ENCODE measurements around the gene MBNL2.

MBNL2 gene

GRCh38 chr13:97324115-97324514, 102.0 kb downstream of the MBNL2 start:
- Histone ChIP-seq H3K27ac (ENCODE audit: insufficient read depth in 1 of 2, low read depth in 1 of 2, low read length in 2 of 2, poor library complexity in 1 of 2, severe bottlenecking in 2 of 2) (no peak overlapping the region), H3K4me1 (ENCODE audit: control extremely low read depth in 1 of 4, control insufficient read depth in 4 of 4, insufficient read depth in 4 of 4, low read length in 3 of 4) (no peaks in the 10 kb centered on the region), H3K9me3 (ENCODE audit: control extremely low read depth in 1 of 5, control insufficient read depth in 4 of 5, insufficient read depth in 2 of 5, low read depth in 1 of 5, low read length in 4 of 5) (no peaks in the 10 kb centered on the region), H3K27me3 (replicated peaks in 2 of 5; ENCODE audit: control insufficient read depth in 4 of 5, insufficient read depth in 5 of 5, low read length in 4 of 5) (no peaks in the 10 kb centered on the region), H3K4me3 (ENCODE audit: control insufficient read depth in 1 of 7, extremely low read depth in 1 of 7, insufficient read depth in 4 of 7, low read depth in 2 of 7, low read length in 6 of 7) (no peak overlapping the region), H3K36me3 (ENCODE audit: control insufficient read depth in 4 of 4, insufficient read depth in 4 of 4, low read length in 3 of 4) (no peaks in the 10 kb centered on the region)
- WGBS (ENCODE audit: insufficient coverage), result 85% methylated on average over 4 of the region's 5 CpGs
- ChIA-PET POLR2A (no interaction called here), CTCF (no interaction called here)
- DNase-seq, result no peak

GRCh38 chr13:97325738-97326137, 103.6 kb downstream of the MBNL2 start:
- Histone ChIP-seq H3K36me3 (ENCODE audit: control insufficient read depth in 4 of 4, insufficient read depth in 4 of 4, low read length in 3 of 4) (no peaks in the 10 kb centered on the region), H3K27ac (ENCODE audit: insufficient read depth in 1 of 2, low read depth in 1 of 2, low read length in 2 of 2, poor library complexity in 1 of 2, severe bottlenecking in 2 of 2) (no peak overlapping the region), H3K27me3 (replicated peaks in 2 of 5; ENCODE audit: control insufficient read depth in 4 of 5, insufficient read depth in 5 of 5, low read length in 4 of 5) (no peaks in the 10 kb centered on the region), H3K4me3 (ENCODE audit: control insufficient read depth in 1 of 7, extremely low read depth in 1 of 7, insufficient read depth in 4 of 7, low read depth in 2 of 7, low read length in 6 of 7) (no peak overlapping the region), H3K4me1 (ENCODE audit: control extremely low read depth in 1 of 4, control insufficient read depth in 4 of 4, insufficient read depth in 4 of 4, low read length in 3 of 4) (no peaks in the 10 kb centered on the region), H3K9me3 (ENCODE audit: control extremely low read depth in 1 of 5, control insufficient read depth in 4 of 5, insufficient read depth in 2 of 5, low read depth in 1 of 5, low read length in 4 of 5) (no peaks in the 10 kb centered on the region)
- POLR2A ChIA-PET, result no interaction called here
- DNase-seq, result no peak
- CTCF ChIA-PET, result interaction anchor here (1.1 to 1.4 kb wide), 2 partner anchors 17 to 216 kb away, joined by 3 to 5 read pairs; no protein-coding TSS in a partner anchor

- Histone ChIP-seq H3K36me3 (ENCODE audit: control insufficient read depth in 4 of 4, insufficient read depth in 4 of 4, low read length in 3 of 4) (no peaks in the 10 kb centered on the region), H3K4me3 (ENCODE audit: control insufficient read depth in 1 of 7, extremely low read depth in 1 of 7, insufficient read depth in 4 of 7, low read depth in 2 of 7, low read length in 6 of 7) (no peak overlapping the region), H3K27me3 (replicated peaks in 2 of 5; ENCODE audit: control insufficient read depth in 4 of 5, insufficient read depth in 5 of 5, low read length in 4 of 5) (no peaks in the 10 kb centered on the region), H3K4me1 (ENCODE audit: control extremely low read depth in 1 of 4, control insufficient read depth in 4 of 4, insufficient read depth in 4 of 4, low read length in 3 of 4) (no peaks in the 10 kb centered on the region), H3K9me3 (ENCODE audit: control extremely low read depth in 1 of 5, control insufficient read depth in 4 of 5, insufficient read depth in 2 of 5, low read depth in 1 of 5, low read length in 4 of 5) (no peaks in the 10 kb centered on the region), H3K27ac (ENCODE audit: insufficient read depth in 1 of 2, low read depth in 1 of 2, low read length in 2 of 2, poor library complexity in 1 of 2, severe bottlenecking in 2 of 2) (no peak overlapping the region)
- POLR2A ChIA-PET, result no interaction called here
- CTCF ChIA-PET, result interaction anchor here (1.7 kb wide), 1 partner anchor 217 kb away, joined by 6 read pairs; no protein-coding TSS in a partner anchor
- peak in 1 of 3 donors; percentile 19 for DNase-seq
- 76% methylated on average over 5 of the region's 6 CpGs for WGBS (ENCODE audit: insufficient coverage)
Measured at GRCh38 chr13:97327086-97327485, 105.0 kb downstream of the MBNL2 start.

- Histone ChIP-seq H3K4me3 (ENCODE audit: control insufficient read depth in 1 of 7, extremely low read depth in 1 of 7, insufficient read depth in 4 of 7, low read depth in 2 of 7, low read length in 6 of 7) (no peak overlapping the region), H3K27me3 (replicated peaks in 2 of 5; ENCODE audit: control insufficient read depth in 4 of 5, insufficient read depth in 5 of 5, low read length in 4 of 5) (no peaks in the 10 kb centered on the region), H3K9me3 (ENCODE audit: control extremely low read depth in 1 of 5, control insufficient read depth in 4 of 5, insufficient read depth in 2 of 5, low read depth in 1 of 5, low read length in 4 of 5) (no peaks in the 10 kb centered on the region), H3K36me3 (ENCODE audit: control insufficient read depth in 4 of 4, insufficient read depth in 4 of 4, low read length in 3 of 4) (no peaks in the 10 kb centered on the region), H3K27ac (ENCODE audit: insufficient read depth in 1 of 2, low read depth in 1 of 2, low read length in 2 of 2, poor library complexity in 1 of 2, severe bottlenecking in 2 of 2) (no peak overlapping the region), H3K4me1 (ENCODE audit: control extremely low read depth in 1 of 4, control insufficient read depth in 4 of 4, insufficient read depth in 4 of 4, low read length in 3 of 4) (no peaks in the 10 kb centered on the region)
- ChIA-PET POLR2A (no interaction called here), CTCF (interaction anchor here (0.6 to 1.7 kb wide), 2 partner anchors 116 to 218 kb away, joined by 4 to 6 read pairs; no protein-coding TSS in a partner anchor)
- peak; percentile 59 to 82 (median 69) for DNase-seq
- WGBS (ENCODE audit: insufficient coverage), result 100% methylated on average over 2 of the region's 4 CpGs
Measured at GRCh38 chr13:97327506-97328221, 105.5 kb downstream of the MBNL2 start.

GRCh38 chr13:97328222-97328790, 106.2 kb downstream of the MBNL2 start:
- ChIA-PET CTCF (interaction anchor here (0.6 to 1.7 kb wide), 2 partner anchors 116 to 218 kb away, joined by 4 to 6 read pairs; no protein-coding TSS in a partner anchor), POLR2A (no interaction called here)
- H3K27ac ChIP-seq (ENCODE audit: insufficient read depth in 1 of 2, low read depth in 1 of 2, low read length in 2 of 2, poor library complexity in 1 of 2, severe bottlenecking in 2 of 2), result no peak overlapping the region

GRCh38 chr13:97329331-97329730, 107.2 kb downstream of the MBNL2 start:
- no peak overlapping the region for H3K4me3 ChIP-seq (ENCODE audit: control insufficient read depth in 1 of 7, extremely low read depth in 1 of 7, insufficient read depth in 4 of 7, low read depth in 2 of 7, low read length in 6 of 7)
- no peaks in the 10 kb centered on the region for H3K9me3 ChIP-seq (ENCODE audit: control extremely low read depth in 1 of 5, control insufficient read depth in 4 of 5, insufficient read depth in 2 of 5, low read depth in 1 of 5, low read length in 4 of 5)
- peak in 2 of 3 donors; percentile 46 to 71 for DNase-seq
- no peaks in the 10 kb centered on the region for H3K4me1 ChIP-seq (ENCODE audit: control extremely low read depth in 1 of 4, control insufficient read depth in 4 of 4, insufficient read depth in 4 of 4, low read length in 3 of 4)
- H3K27ac ChIP-seq (ENCODE audit: insufficient read depth in 1 of 2, low read depth in 1 of 2, low read length in 2 of 2, poor library complexity in 1 of 2, severe bottlenecking in 2 of 2), result no peak overlapping the region
- no peaks in the 10 kb centered on the region for H3K27me3 ChIP-seq (replicated peaks in 2 of 5; ENCODE audit: control insufficient read depth in 4 of 5, insufficient read depth in 5 of 5, low read length in 4 of 5)
- POLR2A ChIA-PET, result no interaction called here
- CTCF ChIA-PET, result no interaction called here
- peaks cover 0 to 2% (median 0%) of the 10 kb centered on the region in 4 experiments for H3K36me3 ChIP-seq (ENCODE audit: control insufficient read depth in 4 of 4, insufficient read depth in 4 of 4, low read length in 3 of 4)
- WGBS (ENCODE audit: insufficient coverage), result 36% methylated on average over 2 of the region's 4 CpGs

More at GRCh38 chr13:97328222-97328790, 106.2 kb downstream of the MBNL2 start:
- no peaks in the 10 kb centered on the region for H3K36me3 ChIP-seq (ENCODE audit: control insufficient read depth in 4 of 4, insufficient read depth in 4 of 4, low read length in 3 of 4)
- no peaks in the 10 kb centered on the region for H3K4me1 ChIP-seq (ENCODE audit: control extremely low read depth in 1 of 4, control insufficient read depth in 4 of 4, insufficient read depth in 4 of 4, low read length in 3 of 4)
- no peak for DNase-seq
- H3K4me3 ChIP-seq (ENCODE audit: control insufficient read depth in 1 of 7, extremely low read depth in 1 of 7, insufficient read depth in 4 of 7, low read depth in 2 of 7, low read length in 6 of 7), result no peak overlapping the region
- H3K27me3 ChIP-seq (replicated peaks in 2 of 5; ENCODE audit: control insufficient read depth in 4 of 5, insufficient read depth in 5 of 5, low read length in 4 of 5), result no peaks in the 10 kb centered on the region
- 93% methylated on average over 11 of the region's 12 CpGs for WGBS (ENCODE audit: insufficient coverage)
- H3K9me3 ChIP-seq (ENCODE audit: control extremely low read depth in 1 of 5, control insufficient read depth in 4 of 5, insufficient read depth in 2 of 5, low read depth in 1 of 5, low read length in 4 of 5), result no peaks in the 10 kb centered on the region

GRCh38 chr13:97330448-97330847, 108.3 kb downstream of the MBNL2 start:
- H3K9me3 ChIP-seq (ENCODE audit: control extremely low read depth in 1 of 5, control insufficient read depth in 4 of 5, insufficient read depth in 2 of 5, low read depth in 1 of 5, low read length in 4 of 5), result no peaks in the 10 kb centered on the region
- no peaks in the 10 kb centered on the region for H3K27me3 ChIP-seq (replicated peaks in 2 of 5; ENCODE audit: control insufficient read depth in 4 of 5, insufficient read depth in 5 of 5, low read length in 4 of 5)
- ChIA-PET POLR2A (no interaction called here), CTCF (interaction anchor here (0.9 kb wide), 1 partner anchor 221 kb away, joined by 6 read pairs; no protein-coding TSS in a partner anchor)
- 100% methylated on average over 2 of the region's 2 CpGs for WGBS (ENCODE audit: insufficient coverage)
- H3K4me3 ChIP-seq (ENCODE audit: control insufficient read depth in 1 of 7, extremely low read depth in 1 of 7, insufficient read depth in 4 of 7, low read depth in 2 of 7, low read length in 6 of 7), result no peak overlapping the region
- no peaks in the 10 kb centered on the region for H3K4me1 ChIP-seq (ENCODE audit: control extremely low read depth in 1 of 4, control insufficient read depth in 4 of 4, insufficient read depth in 4 of 4, low read length in 3 of 4)
- H3K36me3 ChIP-seq (ENCODE audit: control insufficient read depth in 4 of 4, insufficient read depth in 4 of 4, low read length in 3 of 4), result peaks cover 0 to 7% (median 3%) of the 10 kb centered on the region in 4 experiments
- DNase-seq, result no peak
- H3K27ac ChIP-seq (ENCODE audit: insufficient read depth in 1 of 2, low read depth in 1 of 2, low read length in 2 of 2, poor library complexity in 1 of 2, severe bottlenecking in 2 of 2), result no peak overlapping the region
